ENCODE measurements around the gene ANKZF1. TPM values are rescaled to one million over a fixed set of nuclear protein-coding genes. Genes with fewer than 3 reads are reported as not detected.

Gene ANKZF1
- polyA plus RNA-seq, 3 donors = 7.6 to 79.3 (median 10.4) TPM

GRCh38 chr2:219216535-219216915 lies 13.1 kb upstream of the ANKZF1 start:
- no peak for TF ChIP-seq CTCF (IDR thresholded peaks at IDR 0.05)
- Histone ChIP-seq H3K4me1 (ENCODE audit: control insufficient read depth in 1 of 2, insufficient read depth in 2 of 2, low read length in 2 of 2) (peaks cover 32 to 37% of the 10 kb centered on the region in 2 donors), H3K27ac (ENCODE audit: low read depth in 1 of 2, low read length in 2 of 2) (no peak overlapping the region), H4K20me1 (ENCODE audit: insufficient read depth, low read length) (peaks cover 34% of the 10 kb centered on the region), H2AFZ (ENCODE audit: insufficient read depth, low read depth, low read length, poor library complexity, severe bottlenecking) (no peak overlapping the region), H3K4me2 (replicated peaks; ENCODE audit: extremely low read depth, low read length, poor library complexity, severe bottlenecking) (no peak overlapping the region), H3K9ac (ENCODE audit: insufficient read depth, low read length, poor library complexity, severe bottlenecking) (no peak overlapping the region), H3K27me3 (ENCODE audit: control insufficient read depth in 2 of 2, insufficient read depth in 2 of 2, low read length in 2 of 2) (peaks cover 0 to 31% of the 10 kb centered on the region in 2 donors), H3K79me2 (ENCODE audit: insufficient read depth, low read length) (no peaks in the 10 kb centered on the region), H3K36me3 (replicated peaks in 1 of 2; ENCODE audit: control insufficient read depth in 1 of 2, insufficient read depth in 2 of 2, low read length in 2 of 2) (peaks cover 19 to 22% of the 10 kb centered on the region in 2 donors), H3K9me3 (replicated peaks in 1 of 2; ENCODE audit: control insufficient read depth in 1 of 2, insufficient read depth in 1 of 2, low read length in 2 of 2) (no peaks in the 10 kb centered on the region), H3K4me3 (replicated peaks in 1 of 3; ENCODE audit: low read depth in 2 of 3, low read length in 3 of 3) (no peak overlapping the region)
- Mint-ChIP-seq H3K36me3 (peaks cover 43 to 49% of the 10 kb centered on the region in 2 donors), H3K27ac (no peak overlapping the region), H3K4me3 (peak overlapping the region in 1 of 2 donors; percentile 55), H3K4me1 (peaks cover 33% of the 10 kb centered on the region), H3K27me3 (ENCODE audit: low read depth in 3 of 3) (peaks cover 31 to 39% (median 37%) of the 10 kb centered on the region in 3 donors), H3K9me3 (peaks cover 0 to 11% (median 2%) of the 10 kb centered on the region in 7 donors)
- intact Hi-C loops (cut with micrococcal nuclease) = loop anchor here (5.0 kb wide), 2 partner anchors 36 to 39 kb away; partner anchors contain the start of genes TUBA4A (in 2 of the 2), TUBA4B (in 2 of the 2), CNPPD1 (in 1 of the 2) and RETREG2 (in 1 of the 2)
- no peak for DNase-seq
- WGBS (ENCODE audit: insufficient coverage) = 97% methylated on average over 6 of the region's 6 CpGs

- Histone ChIP-seq H2AFZ (ENCODE audit: insufficient read depth, low read depth, low read length, poor library complexity, severe bottlenecking) (peak overlapping the region; percentile 66), H3K9ac (ENCODE audit: insufficient read depth, low read length, poor library complexity, severe bottlenecking) (peak overlapping the region; percentile 46), H4K20me1 (ENCODE audit: insufficient read depth, low read length) (peaks cover 48% of the 10 kb centered on the region), H3K4me2 (replicated peaks; ENCODE audit: extremely low read depth, low read length, poor library complexity, severe bottlenecking) (peak overlapping the region; percentile 98), H3K27me3 (ENCODE audit: control insufficient read depth in 2 of 2, insufficient read depth in 2 of 2, low read length in 2 of 2) (peaks cover 0 to 45% of the 10 kb centered on the region in 2 donors), H3K9me3 (replicated peaks in 1 of 2; ENCODE audit: control insufficient read depth in 1 of 2, insufficient read depth in 1 of 2, low read length in 2 of 2) (peaks cover 0 to 5% of the 10 kb centered on the region in 2 donors), H3K79me2 (ENCODE audit: insufficient read depth, low read length) (no peaks in the 10 kb centered on the region), H3K27ac (ENCODE audit: low read depth in 1 of 2, low read length in 2 of 2) (peak overlapping the region in 1 of 2 donors; percentile 36), H3K36me3 (replicated peaks in 1 of 2; ENCODE audit: control insufficient read depth in 1 of 2, insufficient read depth in 2 of 2, low read length in 2 of 2) (peaks cover 35 to 39% of the 10 kb centered on the region in 2 donors), H3K4me3 (replicated peaks in 1 of 3; ENCODE audit: low read depth in 2 of 3, low read length in 3 of 3) (peak overlapping the region; percentile 38 to 79 (median 46)), H3K4me1 (ENCODE audit: control insufficient read depth in 1 of 2, insufficient read depth in 2 of 2, low read length in 2 of 2) (peaks cover 32 to 37% of the 10 kb centered on the region in 2 donors)
- peak overlapping the region; percentile 70 to 86 for H3K4me3 Mint-ChIP-seq
- TF ChIP-seq CTCF (IDR thresholded peaks at IDR 0.05) = no peak
- peaks cover 53 to 61% of the 10 kb centered on the region in 2 donors for H3K36me3 Mint-ChIP-seq
- WGBS (ENCODE audit: insufficient coverage) = under 1% methylated on average over 37 of the region's 37 CpGs
- peaks cover 33% of the 10 kb centered on the region for H3K4me1 Mint-ChIP-seq
- peaks cover 45 to 55% (median 46%) of the 10 kb centered on the region in 3 donors for H3K27me3 Mint-ChIP-seq (ENCODE audit: low read depth in 3 of 3)
- intact Hi-C loops (cut with micrococcal nuclease) = loop anchor here (5.0 kb wide), 2 partner anchors 34 to 41 kb away; partner anchors contain the start of genes TUBA4A (in 2 of the 2), TUBA4B (in 2 of the 2), CNPPD1 (in 1 of the 2) and RETREG2 (in 1 of the 2)
- H3K27ac Mint-ChIP-seq = peak overlapping the region; percentile 37 to 87 (median 80)
- DNase-seq = peak in 2 of 3 donors; percentile 15 to 32
- H3K9me3 Mint-ChIP-seq = peaks cover 0 to 15% (median 5%) of the 10 kb centered on the region in 7 donors
Observed at GRCh38 chr2:219218217-219218731, 11.3 kb upstream of the ANKZF1 start.

Data from CD14-positive monocyte (primary cell).